Lung (tissue), 12 donors: Measurements from ENCODE around the gene HAUS8. TPM values are rescaled to one million over a fixed set of nuclear protein-coding genes. Genes with fewer than 3 reads are reported as not detected.

Experiments
- ATAC-seq: fragments of 200-7000 bp; cut with Tn5 transposase; one replicate; pipeline ENCODE4 v1.9.1; 2020; ENCODE audit warnings: moderate number of reproducible peaks; ENCODE audit not compliant: insufficient read depth, low FRiP score
- DNase-seq, 3 donors: peaks; one replicate each; pipeline ENCODE4 v3.0.0-alpha.2; 2013 to 2017
- H3K27ac ChIP-seq, 2 donors: one replicate each; pipeline ENCODE4 v1.5.1; 2013; ENCODE audit warnings: mild to moderate bottlenecking in 2 of 2, moderate library complexity in 2 of 2, control low read depth in 1 of 2, inconsistent platforms in 1 of 2, low read depth in 1 of 2, low read length in 1 of 2
- H3K27me3 ChIP-seq, 3 donors: one replicate each; pipeline ENCODE4 v1.5.1; 2013; ENCODE audit warnings: low read length in 2 of 3; ENCODE audit not compliant: control insufficient read depth in 3 of 3, insufficient read depth in 3 of 3
- H3K36me3 ChIP-seq, 4 donors: one replicate each; pipeline ENCODE4 v1.5.1; 2013; ENCODE audit warnings: low read length in 4 of 4, mild to moderate bottlenecking in 1 of 4, moderate library complexity in 1 of 4; ENCODE audit not compliant: control insufficient read depth in 4 of 4, insufficient read depth in 4 of 4
- H3K4me1 ChIP-seq, 5 donors: one replicate each; pipeline ENCODE4 v1.5.1; 2013; ENCODE audit warnings: low read length in 5 of 5, mild to moderate bottlenecking in 2 of 5, moderate library complexity in 1 of 5; ENCODE audit not compliant: control insufficient read depth in 5 of 5, insufficient read depth in 5 of 5
- H3K4me3 ChIP-seq: one replicate; pipeline ENCODE4 v1.5.1; 2013; ENCODE audit warnings: mild to moderate bottlenecking, control low read depth, moderate library complexity
- H3K9ac ChIP-seq, 2 donors: one replicate each; pipeline ENCODE4 v1.5.1; 2013; ENCODE audit warnings: low read length in 2 of 2, control low read depth in 1 of 2; ENCODE audit not compliant: insufficient read depth in 1 of 2
- H3K9me3 ChIP-seq, 4 donors: one replicate each; pipeline ENCODE4 v1.5.1; 2013; ENCODE audit warnings: low read length in 3 of 4, mild to moderate bottlenecking in 1 of 4, moderate library complexity in 1 of 4; ENCODE audit not compliant: control insufficient read depth in 4 of 4, insufficient read depth in 3 of 4
- CTCF ChIP-seq: IDR thresholded peaks from 2 replicates; pipeline ENCODE4 v1.5.1; 2012; ENCODE audit warnings: mild to moderate bottlenecking; ENCODE audit errors: control extremely low read depth, extremely low read depth
- whole genome bisulfite sequencing, 2 donors: extraction: QIAGEN DNeasy Blood & Tissue Kit; methylation state at CpG; one replicate each; pipeline ENCODE4 v1.1.7; 2013; 5-methylcytosine and 5-hydroxymethylcytosine counted together
- polyA plus RNA-seq, 2 donors: library from polyadenylated mRNA; stranded (reverse); fragments of 200-250 nt; gene quantifications; one replicate each; pipeline ENCODE4 v1.2.1, GENCODE V29; 2013
- total RNA-seq, 2 donors: library from RNA; depleted of rRNA in 1 of 2; stranded (reverse); fragments of >200 nt in 1 of 2; gene quantifications; one replicate each; pipeline ENCODE4 v1.2.1, GENCODE V29; 2014 to 2021
- donor health status: control.
- donor health status: control.
- donor health status: Bipolar disorder and iron deficiency.
- donor health status: healthy.
- donor health status: DM: yes; HTN: yes; CAD: no.

The HAUS8 gene
- total and polyA plus RNA-seq, 4 donors, result 6.1 to 13.8 (median 8.5) TPM

DNA sequence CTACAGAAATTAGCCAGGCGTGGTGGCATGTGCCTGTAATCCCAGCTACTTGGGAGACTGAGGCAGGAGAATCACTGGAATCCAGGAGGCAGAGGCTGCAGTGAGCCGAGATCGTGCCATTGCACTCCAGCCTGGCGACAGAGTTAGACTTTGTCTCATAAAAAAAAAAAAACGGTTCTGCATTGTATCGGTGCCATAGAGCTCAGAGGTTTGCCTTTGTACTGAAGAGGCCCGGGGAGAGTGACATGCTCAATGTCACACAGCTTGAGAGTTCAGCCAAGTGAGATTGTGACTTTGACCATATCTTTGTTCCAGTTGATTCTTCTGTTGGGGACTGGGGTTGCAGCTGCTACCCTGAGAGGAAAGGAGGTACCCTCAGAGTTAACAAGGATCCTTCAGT, 4.3 kb downstream of the HAUS8 start:
- no peaks in the 10 kb centered on the region for H3K9me3 ChIP-seq
- no peak for ATAC-seq
- no peak overlapping the region for H3K9ac ChIP-seq
- H3K27ac ChIP-seq, result no peak overlapping the region
- H3K27me3 ChIP-seq, result no peaks in the 10 kb centered on the region
- no peak for TF ChIP-seq CTCF
- DNase-seq, result no peak
- H3K4me3 ChIP-seq, result no peak overlapping the region
- WGBS, 2 donors, result 89 to 94% methylated on average over 7 of the region's 7 CpGs
- peaks cover 0 to 10% (median 6%) of the 10 kb centered on the region in 5 donors for H3K4me1 ChIP-seq
- H3K36me3 ChIP-seq, result peaks cover 0 to 11% (median 2%) of the 10 kb centered on the region in 4 donors

GRCh38 chr19:17070421-17070820, 4.8 kb downstream of the HAUS8 start:
- no peaks in the 10 kb centered on the region for H3K27me3 ChIP-seq
- H3K4me1 ChIP-seq, result peaks cover 0 to 10% (median 6%) of the 10 kb centered on the region in 5 donors
- DNase-seq (no peak), ATAC-seq (no peak)
- H3K9me3 ChIP-seq, result no peaks in the 10 kb centered on the region
- H3K27ac ChIP-seq, result no peak overlapping the region
- no peak overlapping the region for H3K9ac ChIP-seq
- H3K36me3 ChIP-seq, result peaks cover 0 to 11% (median 2%) of the 10 kb centered on the region in 4 donors
- whole genome bisulfite sequencing, 2 donors, result 83 to 95% methylated on average over 12 of the region's 12 CpGs
- no peak for TF ChIP-seq CTCF
- no peak overlapping the region for H3K4me3 ChIP-seq

DNA sequence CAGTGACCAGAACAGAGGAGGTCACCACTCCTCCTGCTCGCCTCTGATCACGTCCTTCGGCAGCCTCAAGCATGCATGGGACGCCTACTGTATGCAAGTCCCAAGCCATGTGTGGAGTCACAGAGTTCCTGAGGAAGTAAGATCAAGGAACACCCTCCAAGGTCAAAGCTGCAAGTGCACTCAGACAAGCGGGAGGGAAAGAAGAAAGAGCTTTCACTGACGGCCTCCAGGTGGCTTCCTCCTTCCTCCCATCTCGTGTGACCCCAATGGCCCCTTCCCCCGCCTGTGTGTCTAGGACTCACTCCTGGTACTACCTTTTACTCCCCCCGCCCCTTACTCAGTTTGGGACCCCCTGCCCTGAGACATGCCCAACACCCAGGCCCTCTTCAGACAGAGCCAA, 6.1 kb downstream of the HAUS8 start:
- peaks cover 0 to 3% (median 2%) of the 10 kb centered on the region in 5 donors for H3K4me1 ChIP-seq
- no peak overlapping the region for H3K27ac ChIP-seq
- H3K4me3 ChIP-seq, result no peak overlapping the region
- ATAC-seq, result no peak
- no peaks in the 10 kb centered on the region for H3K27me3 ChIP-seq
- no peak overlapping the region for H3K9ac ChIP-seq
- no peaks in the 10 kb centered on the region for H3K9me3 ChIP-seq
- H3K36me3 ChIP-seq, result peaks cover 0 to 11% (median 1%) of the 10 kb centered on the region in 4 donors
- 76 to 84% methylated on average over 9 of the region's 9 CpGs for WGBS, 2 donors
- no peak for TF ChIP-seq CTCF
- no peak for DNase-seq

DNA sequence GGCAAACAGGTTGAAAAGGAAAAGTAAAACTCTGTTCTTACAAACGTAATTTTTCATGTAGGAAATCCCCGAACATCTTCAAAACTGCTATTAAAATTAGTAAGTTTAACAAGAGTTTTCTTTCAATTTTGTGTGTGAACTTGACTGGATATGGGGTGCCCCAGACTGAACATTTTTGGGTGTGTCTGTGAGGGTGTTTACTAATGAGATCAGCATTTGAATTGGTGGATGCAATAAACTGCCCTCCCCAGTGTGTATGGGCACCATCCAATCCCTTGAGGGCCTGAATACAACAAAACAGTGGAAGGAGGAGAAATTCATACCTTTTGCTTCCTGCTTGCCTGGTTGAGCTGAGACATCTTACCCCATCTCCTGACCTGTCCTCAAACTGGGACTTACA, 11.8 kb downstream of the HAUS8 start:
- no peak for TF ChIP-seq CTCF
- Histone ChIP-seq H3K4me3 (no peak overlapping the region), H3K4me1 (peaks cover 0 to 3% (median 0%) of the 10 kb centered on the region in 5 donors), H3K27me3 (no peaks in the 10 kb centered on the region), H3K27ac (no peak overlapping the region), H3K9ac (no peak overlapping the region), H3K36me3 (peaks cover 7 to 22% (median 14%) of the 10 kb centered on the region in 4 donors), H3K9me3 (peaks cover 0 to 4% (median 1%) of the 10 kb centered on the region in 4 donors)
- no peak for DNase-seq
- WGBS, 2 donors, result 82 to 95% methylated on average over 2 of the region's 2 CpGs
- ATAC-seq, result no peak
